HepG2 (cell line): ENCODE data around the gene CD300LD. TPM values are rescaled to one million over a fixed set of nuclear protein-coding genes. Genes with fewer than 3 reads are reported as not detected.

ENCODE experiments used
- ATAC-seq: fragments of 200-7000 bp; cut with Tn5 transposase; 3 replicates; pipeline ENCODE4 v1.9.1; 2020; ENCODE audit warnings: mild to moderate bottlenecking, moderate library complexity
- BruUV-seq: library from RNA; stranded (reverse); fragments of 400-500 nt; replicated peaks from 2 replicates; lab custom pipeline; 2021; lab: Mats Ljungman, UMichigan
- CTCF ChIA-PET: fragments of 300-600 bp; formaldehyde crosslinking; extraction: SDS; loops from one replicate; lab custom pipeline; 2021; ENCODE audit warnings: low total read pairs, inconsistent platforms, low intra/inter-chr PET ratio; lab: Yijun Ruan, JAX
- POLR2A ChIA-PET: fragments of 350-600 bp; sonication (Branson Sonifier 250); formaldehyde crosslinking; loops from one replicate; lab custom pipeline; 2020; ENCODE audit warnings: antibody characterized with exemption, inconsistent platforms; lab: Yijun Ruan, JAX
- DNase-seq: peaks from one replicate; pipeline ENCODE4 v3.0.0-alpha.2; 2015; ENCODE audit warnings: low spot score
- FAIRE-seq: peaks from 3 replicates; lab custom pipeline; 2011; peaks lifted over from hg19 to GRCh38; lab: Jason Lieb, UNC
- H2AFZ ChIP-seq: one replicate; pipeline ENCODE4 v1.6.1; 2011; ENCODE audit warnings: low read length, inconsistent platforms
- H3K27ac ChIP-seq: fragments of 300-600 bp; 3 replicates; pipeline ENCODE4 v1.8.0; 2011; ENCODE audit warnings: mixed run types, mild to moderate bottlenecking, mixed read lengths, low read length, inconsistent platforms; ENCODE audit not compliant: insufficient read depth; ENCODE audit errors: extremely low read length
- H3K27me3 ChIP-seq, 2 experiments: fragments of 200-600 bp in 1 of 2; 2 replicates in 1 of 2; 3 replicates in 1 of 2; pipeline versions ENCODE4 v1.6.0 to v1.8.0; 2011; ENCODE audit warnings: low read length in 2 of 2, mild to moderate bottlenecking in 2 of 2, moderate library complexity in 2 of 2, inconsistent platforms in 1 of 2; ENCODE audit not compliant: insufficient read depth in 2 of 2, control insufficient read depth in 1 of 2
- H3K36me3 ChIP-seq, 2 experiments: fragments of 200-600 bp in 1 of 2; replicated peaks in 1 of 2; 2 replicates in 1 of 2; 3 replicates in 1 of 2; pipeline versions ENCODE4 v1.5.1 to v1.8.0; 2011; ENCODE audit warnings: low read length in 2 of 2, inconsistent platforms in 1 of 2; ENCODE audit not compliant: insufficient read depth in 2 of 2, control insufficient read depth in 1 of 2
- H3K4me1 ChIP-seq: 2 replicates; pipeline ENCODE4 v1.5.1; 2012; ENCODE audit warnings: low read length, inconsistent platforms; ENCODE audit not compliant: insufficient read depth
- H3K4me2 ChIP-seq: 2 replicates; pipeline ENCODE4 v1.6.0; 2011; ENCODE audit warnings: low read depth, low read length, inconsistent platforms
- H3K4me3 ChIP-seq, 3 experiments: fragments of 200-600 bp in 1 of 3; sonication (generic), shearing (Covaris generic) in 1 of 3; replicated peaks in 1 of 3; 2 replicates each; pipeline ENCODE4 v1.5.1; 2011 to 2016; ENCODE audit warnings: low read length in 3 of 3, inconsistent platforms in 2 of 3, low read depth in 2 of 3, mild to moderate bottlenecking in 2 of 3, control low read depth in 1 of 3, mixed read lengths in 1 of 3; ENCODE audit not compliant: insufficient read depth in 1 of 3
- H3K79me2 ChIP-seq: one replicate; pipeline ENCODE4 v1.6.1; 2011; ENCODE audit warnings: low read length, inconsistent platforms; ENCODE audit not compliant: insufficient read depth
- H3K9ac ChIP-seq: 2 replicates; pipeline ENCODE4 v1.6.0; 2011; ENCODE audit warnings: mild to moderate bottlenecking, low read depth, low read length, inconsistent platforms; ENCODE audit not compliant: insufficient read depth
- H3K9me3 ChIP-seq: 2 replicates; pipeline ENCODE4 v1.5.1; 2012; ENCODE audit warnings: mild to moderate bottlenecking, low read length
- H4K20me1 ChIP-seq: 2 replicates; pipeline ENCODE4 v1.6.0; 2011; ENCODE audit warnings: inconsistent platforms, mild to moderate bottlenecking, low read length, moderate library complexity; ENCODE audit not compliant: insufficient read depth
- FIP1L1 ChIP-seq: fragments of 200-400 bp; formaldehyde crosslinking; IDR thresholded peaks from 2 replicates; pipeline ENCODE4 v1.6.1; 2018; ENCODE audit warnings: low read depth, mild to moderate bottlenecking, low read length, moderate library complexity, borderline replicate concordance; ENCODE audit not compliant: insufficient read depth
- FOSL1 ChIP-seq: sonication (generic); formaldehyde crosslinking; IDR thresholded peaks from 2 replicates; pipeline ENCODE4 v1.9.0; 2021; ENCODE audit warnings: missing genetic modification reagents, borderline replicate concordance
- FUBP1 ChIP-seq: sonication (generic); formaldehyde crosslinking; IDR thresholded peaks from 2 replicates; pipeline ENCODE4 v1.5.1; 2020; ENCODE audit warnings: missing genetic modification reagents, mild to moderate bottlenecking, borderline replicate concordance
- MEIS2 ChIP-seq: sonication (generic); formaldehyde crosslinking; IDR thresholded peaks from 2 replicates; pipeline ENCODE4 v1.9.0; 2021; ENCODE audit warnings: mild to moderate bottlenecking, missing genetic modification reagents
- MIER3 ChIP-seq: IDR thresholded peaks from 2 replicates; pipeline ENCODE4 v1.6.1; 2016; ENCODE audit warnings: missing compliant biosample characterization, borderline replicate concordance
- MYNN ChIP-seq: sonication (generic); formaldehyde crosslinking; IDR thresholded peaks from 2 replicates; pipeline ENCODE4 v1.4.0; 2020; ENCODE audit warnings: mild to moderate bottlenecking, low read depth, missing genetic modification reagents
- NFRKB ChIP-seq: fragments of 450-650 bp; IDR thresholded peaks from 2 replicates; pipeline ENCODE4 v1.6.1; 2017
- NR2F2 ChIP-seq: IDR thresholded peaks from 2 replicates; pipeline ENCODE4 v1.6.1; 2012; ENCODE audit warnings: low read depth, inconsistent platforms, borderline replicate concordance
- ONECUT2 ChIP-seq: sonication (generic); formaldehyde crosslinking; IDR thresholded peaks from 2 replicates; pipeline ENCODE4 v1.4.0; 2020; ENCODE audit warnings: missing genetic modification reagents
- PCBP1 ChIP-seq: fragments of 200-400 bp; formaldehyde crosslinking; IDR thresholded peaks from 2 replicates; pipeline ENCODE4 v1.6.1; 2017; ENCODE audit warnings: mild to moderate bottlenecking, low read depth, low read length, borderline replicate concordance
- RORA ChIP-seq: sonication (generic); formaldehyde crosslinking; IDR thresholded peaks from 2 replicates; pipeline ENCODE4 v1.5.0; 2020; ENCODE audit warnings: mild to moderate bottlenecking, missing genetic modification reagents, moderate library complexity
- SP4 ChIP-seq: sonication (generic); formaldehyde crosslinking; IDR thresholded peaks from 2 replicates; pipeline ENCODE4 v1.8.1; 2023; ENCODE audit warnings: mild to moderate bottlenecking, missing genetic modification reagents
- SRSF1 ChIP-seq: fragments of 200-400 bp; formaldehyde crosslinking; optimal IDR thresholded peaks from 2 replicates; pipeline ENCODE3; 2017; ENCODE audit warnings: mild to moderate bottlenecking, low read depth, low read length, moderate library complexity
- TMF1 ChIP-seq: sonication (generic); formaldehyde crosslinking; IDR thresholded peaks from 2 replicates; pipeline ENCODE4 v1.8.1; 2022; ENCODE audit warnings: low read depth, missing genetic modification reagents
- ZFP41 ChIP-seq: sonication (generic); formaldehyde crosslinking; IDR thresholded peaks from 2 replicates; pipeline ENCODE4 v1.4.0; 2020; ENCODE audit warnings: mild to moderate bottlenecking, missing genetic modification reagents, borderline replicate concordance
- ZNF260 ChIP-seq: sonication (generic); formaldehyde crosslinking; IDR thresholded peaks from 2 replicates; pipeline ENCODE4 v1.4.0; 2020; ENCODE audit warnings: missing genetic modification reagents, low read depth, mild to moderate bottlenecking, borderline replicate concordance
- ZNF432 ChIP-seq: sonication (generic); formaldehyde crosslinking; IDR thresholded peaks from 2 replicates; pipeline ENCODE4 v1.5.0; 2020; ENCODE audit warnings: missing genetic modification reagents, mild to moderate bottlenecking, borderline replicate concordance
- ZNF549 ChIP-seq: sonication (generic); formaldehyde crosslinking; IDR thresholded peaks from 2 replicates; pipeline ENCODE4 v1.5.0; 2020; ENCODE audit warnings: missing genetic modification reagents
- ZNF772 ChIP-seq: sonication (generic); formaldehyde crosslinking; IDR thresholded peaks from 2 replicates; pipeline ENCODE4 v1.5.0; 2020; ENCODE audit warnings: mild to moderate bottlenecking, missing genetic modification reagents
- ZNF83 ChIP-seq: sonication (generic); formaldehyde crosslinking; IDR thresholded peaks from 2 replicates; pipeline ENCODE4 v1.4.0; 2020; ENCODE audit warnings: missing genetic modification reagents, mild to moderate bottlenecking, borderline replicate concordance
- ZSCAN30 ChIP-seq: sonication (generic); formaldehyde crosslinking; IDR thresholded peaks from 2 replicates; pipeline ENCODE4 v1.5.0; 2020; ENCODE audit warnings: mild to moderate bottlenecking, missing genetic modification reagents
- WGBS: methylation state at CpG from one replicate; pipeline ENCODE4 v1.1.6; 2017; ENCODE audit warnings: low lambda C conversion rate; 5-methylcytosine and 5-hydroxymethylcytosine counted together
- in situ Hi-C: cut with HindIII; loops from 2 replicates; pipeline ENCODE4 v1.10.0; 2017; ENCODE audit warnings: low pct_unique_long_range_greater_than_20kb; ENCODE audit not compliant: extremely low pct_ligation_motif_present
- intact Hi-C: fragments of 100-400 bp; cut with micrococcal nuclease; formaldehyde crosslinking; loops from one replicate; pipeline ENCODE4 v1.10.0; 2022; ENCODE audit not compliant: unreplicated experiment
- polyA plus RNA-seq, 8 experiments: library from polyadenylated mRNA; depleted of rRNA in 3 of 8; stranded (reverse) in 7 of 8; unstranded in 1 of 8; fragments of >200 nt; fragmentation: Illumina TruSeq in 4 of 8; extraction: Trizol in 4 of 8; gene quantifications; 2 replicates each; pipeline versions ENCODE4 v1.2.1 to v1.2.3, GENCODE V29; 2011 to 2016; ENCODE audit warnings: low read depth in 4 of 8, missing spikeins in 1 of 8, mixed read lengths in 1 of 8; ENCODE audit not compliant: insufficient read depth in 1 of 8
- total RNA-seq, 5 experiments: library from RNA; depleted of rRNA; stranded (reverse); fragments of >200 nt; fragmentation: Illumina TruSeq; extraction: Trizol; gene quantifications; 2 replicates each; pipeline ENCODE4 v1.2.3, GENCODE V29; 2016; ENCODE audit warnings: low read depth in 1 of 5

The CD300LD gene
- total and polyA plus RNA-seq, 2 of the 13 experiments (the other 11 are each of a cell fraction or from before 2014, with no cell fraction given): not detected

GRCh38 chr17:74618451-74618850 is 26.4 kb upstream of the CD300LD start:
- Histone ChIP-seq H2AFZ (no peak overlapping the region), H3K9ac (no peak overlapping the region), H3K36me3 (no peaks in the 10 kb centered on the region), H3K9me3 (no peaks in the 10 kb centered on the region), H3K27ac (no peak overlapping the region), H4K20me1 (peaks cover 3% of the 10 kb centered on the region; the same call in 1 of the 2 replicates)
- ATAC-seq (no peak), DNase-seq (no peak), FAIRE-seq (no peak)
- intact Hi-C loops (no loop called here), in situ Hi-C loops (no loop called here)
- CTCF ChIA-PET: no interaction called here
- no peak for TF ChIP-seq MEIS2
- no peak for TF ChIP-seq ZNF549 (CRISPR knock-in tag)
- no peak for TF ChIP-seq ZNF432 (CRISPR knock-in tag)
- no peak for TF ChIP-seq ZNF83
- TF ChIP-seq NFRKB: no peak
- TF ChIP-seq FIP1L1: no peak
- TF ChIP-seq NR2F2: no peak
- no peak for TF ChIP-seq FOSL1
- TF ChIP-seq ZNF260 (CRISPR knock-in tag): no peak
- TF ChIP-seq RORA (CRISPR knock-in tag): no peak
- TF ChIP-seq, all 625 proteins: peak for 0
- POLR2A ChIA-PET: no interaction called here
- no TSS peak for BruUV-seq
- Histone ChIP-seq H3K27me3 (peaks cover 5 to 55% of the 10 kb centered on the region in 2 experiments; a peak in 4 of 5 replicates), H3K4me1 (no peaks in the 10 kb centered on the region), H3K79me2 (no peaks in the 10 kb centered on the region), H3K4me3 (no peak overlapping the region), H3K4me2 (no peak overlapping the region)
- 3% methylated on average over 3 of the region's 3 CpGs for WGBS

- ATAC-seq: no peak
- no peak for DNase-seq
- Histone ChIP-seq H3K4me1 (no peaks in the 10 kb centered on the region), H3K4me3 (no peak overlapping the region), H3K79me2 (no peaks in the 10 kb centered on the region), H3K27ac (no peak overlapping the region), H2AFZ (no peak overlapping the region), H3K27me3 (peaks cover 5 to 55% of the 10 kb centered on the region in 2 experiments; a peak in 4 of 5 replicates), H4K20me1 (peaks cover 3% of the 10 kb centered on the region; the same call in 1 of the 2 replicates), H3K36me3 (no peaks in the 10 kb centered on the region), H3K4me2 (no peak overlapping the region), H3K9ac (no peak overlapping the region), H3K9me3 (no peaks in the 10 kb centered on the region)
- POLR2A ChIA-PET: no interaction called here
- intact Hi-C loops: no loop called here
- FAIRE-seq: no peak
- CTCF ChIA-PET: no interaction called here
- 31% methylated on average over 5 of the region's 7 CpGs for WGBS
- no TSS peak for BruUV-seq
- in situ Hi-C loops: no loop called here
- TF ChIP-seq PCBP1: no peak
- no peak for TF ChIP-seq TMF1
- TF ChIP-seq ZNF772 (CRISPR knock-in tag): no peak
- TF ChIP-seq ZFP41 (CRISPR knock-in tag): no peak
- TF ChIP-seq ZSCAN30 (CRISPR knock-in tag): no peak
- TF ChIP-seq MIER3 (CRISPR knock-in tag): no peak
- no peak for TF ChIP-seq SP4 (CRISPR knock-in tag)
- no peak for TF ChIP-seq ONECUT2 (CRISPR knock-in tag)
- no peak for TF ChIP-seq SRSF1
- TF ChIP-seq MYNN (CRISPR knock-in tag): no peak
- TF ChIP-seq FUBP1: no peak
These were observed 24.6 kb upstream of the CD300LD start for GRCh38 chr17:74616696-74617095.
